HG03469 (cell line): ENCODE measurements around the gene TMEM220.

Experiments used
- ATAC-seq: cut with Tn5 transposase; IDR thresholded peaks from one replicate; pipeline ENCODE4 v1.9.1; 2021; ENCODE audit warnings: mild to moderate bottlenecking, moderate library complexity, moderate number of reproducible peaks; ENCODE audit not compliant: unreplicated experiment

The TMEM220 gene

DNA sequence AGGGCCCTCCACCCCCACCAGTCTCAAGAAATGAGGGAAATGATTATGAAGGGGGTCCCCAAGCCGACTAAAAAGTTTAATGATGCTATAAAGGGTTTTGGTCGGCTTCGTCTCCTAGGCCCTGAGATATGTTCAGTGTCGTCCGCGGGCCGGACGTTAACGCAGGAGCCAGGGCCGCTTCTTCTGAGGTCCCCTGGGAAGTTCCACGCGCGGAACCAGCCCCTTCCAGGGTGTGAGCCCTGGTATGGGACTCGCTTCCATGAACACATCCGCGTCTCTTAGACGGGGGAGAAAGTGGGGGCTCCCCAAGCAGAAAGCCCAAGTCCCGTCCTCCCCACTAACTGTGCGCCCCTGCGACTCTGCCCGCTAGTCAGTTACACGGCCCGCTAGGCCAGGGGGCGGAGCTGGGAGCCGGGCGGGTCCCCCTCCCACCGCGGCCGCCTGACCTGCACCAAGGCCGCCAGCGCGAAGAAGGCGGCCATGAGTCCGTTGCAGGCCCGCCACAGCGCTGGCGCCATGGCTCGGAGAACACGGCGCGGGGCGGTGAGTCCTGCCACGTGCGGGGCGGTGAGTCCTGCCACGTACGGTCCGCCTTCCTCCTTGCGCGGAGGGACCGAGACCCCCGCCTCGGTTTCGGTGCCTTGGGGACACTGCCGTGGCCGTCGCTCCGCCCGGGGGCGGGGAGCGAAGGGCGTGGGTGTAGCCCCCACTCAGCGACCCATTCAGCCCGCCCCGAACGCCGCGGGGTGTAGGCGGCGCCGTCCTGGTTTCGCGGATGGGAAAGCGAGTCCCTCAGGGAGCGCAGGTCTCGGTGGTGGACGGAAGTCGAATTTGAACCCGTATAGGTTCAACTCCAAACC is at the start of gene TMEM220:
TSS of gene TMEM220 (minus strand) at position 690 of the 860 bp plus-strand sequence. CDS start at position 518, 172 bp downstream.
- ATAC-seq: no peak

DNA sequence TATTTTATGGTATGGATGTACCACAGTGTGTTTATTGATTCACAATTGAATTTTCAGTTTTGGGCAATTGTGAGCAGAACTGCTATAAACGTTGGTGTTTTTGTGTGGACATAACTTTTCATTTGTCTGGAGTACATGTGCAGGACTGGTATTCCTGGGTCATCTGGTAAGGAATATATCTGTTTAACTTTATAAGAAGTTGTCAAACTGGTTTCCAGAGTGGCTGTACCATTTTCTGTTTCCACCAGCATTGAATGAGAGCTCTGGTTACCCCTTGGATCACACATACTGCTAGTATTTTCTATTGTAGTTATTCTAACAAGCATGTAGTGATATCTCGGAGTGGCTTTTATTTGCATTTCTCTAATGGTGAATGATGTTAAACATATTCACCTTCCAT is 49.8 kb upstream of the TMEM220 start:
- ATAC-seq: no peak

DNA sequence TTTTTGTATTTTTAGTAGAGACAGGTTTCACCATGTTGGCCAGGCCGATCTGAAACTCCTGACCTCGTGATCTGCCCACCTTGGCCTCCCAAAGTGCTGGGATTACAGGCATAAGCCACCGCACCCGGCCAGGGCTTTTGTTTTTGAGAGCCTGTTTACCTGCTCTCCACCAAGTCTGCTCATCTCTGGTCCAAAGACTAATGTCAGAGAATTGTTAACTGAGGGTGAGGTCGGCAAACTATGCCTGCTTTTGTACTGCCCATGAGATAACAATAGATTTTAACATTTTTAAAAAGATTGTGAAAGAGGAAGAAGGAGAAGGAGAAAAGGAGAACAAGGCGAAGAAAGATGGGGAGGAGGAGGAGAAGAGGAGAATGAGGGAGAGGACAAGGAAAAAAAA is 48.1 kb upstream of the TMEM220 start:
- no peak for ATAC-seq

DNA sequence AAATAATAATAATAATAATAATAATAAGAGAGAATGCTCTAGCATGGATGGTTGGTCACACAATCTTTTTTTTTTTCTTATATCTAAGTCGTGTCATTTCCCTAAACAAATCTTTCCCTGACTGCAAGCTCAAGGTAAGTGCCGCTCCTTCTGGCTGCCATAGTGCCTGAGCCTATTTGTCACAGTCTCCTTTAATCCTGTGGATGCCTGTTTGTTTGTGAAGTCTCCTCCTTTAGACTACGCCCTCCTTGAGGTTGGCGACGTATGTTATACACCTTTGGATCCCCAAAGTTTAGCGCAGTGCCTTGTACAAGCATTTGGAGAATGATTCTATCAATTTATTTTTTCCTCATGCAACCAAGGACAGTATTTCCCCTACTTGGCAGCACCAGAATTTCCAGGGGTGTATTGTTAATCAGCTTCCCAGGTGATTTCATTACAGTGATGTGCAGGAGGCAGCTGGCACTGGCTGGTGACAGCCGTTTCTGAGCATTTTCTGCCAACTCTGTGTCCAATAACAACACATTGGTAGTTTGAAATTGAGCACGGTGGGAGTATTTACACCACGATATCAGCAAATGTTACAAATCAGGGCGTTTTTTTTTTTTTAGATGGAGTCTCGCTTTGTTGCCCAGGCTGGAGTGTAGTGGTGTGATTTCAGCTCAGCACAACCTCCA is 47.4 kb upstream of the TMEM220 start:
- ATAC-seq: no peak

DNA sequence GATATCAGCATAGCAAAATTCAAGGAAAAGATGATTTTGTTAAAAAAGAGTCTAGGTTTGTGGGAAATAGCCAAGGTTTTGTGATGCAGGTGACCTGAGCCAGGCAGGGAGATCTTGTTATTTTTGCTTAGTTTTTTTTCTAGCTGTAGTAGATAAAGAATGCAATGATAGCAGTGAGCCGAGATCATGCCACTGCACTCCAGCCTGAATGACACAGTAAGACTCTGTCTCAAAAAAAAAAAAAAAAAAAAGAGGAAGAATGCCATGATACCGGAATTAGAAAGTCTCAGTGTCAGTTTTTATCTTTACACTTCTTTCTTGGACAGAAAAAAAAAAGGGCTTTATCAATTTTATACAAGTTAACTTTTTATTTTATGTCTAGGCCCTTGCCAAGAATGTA is 46.6 kb upstream of the TMEM220 start:
- no peak for ATAC-seq

DNA sequence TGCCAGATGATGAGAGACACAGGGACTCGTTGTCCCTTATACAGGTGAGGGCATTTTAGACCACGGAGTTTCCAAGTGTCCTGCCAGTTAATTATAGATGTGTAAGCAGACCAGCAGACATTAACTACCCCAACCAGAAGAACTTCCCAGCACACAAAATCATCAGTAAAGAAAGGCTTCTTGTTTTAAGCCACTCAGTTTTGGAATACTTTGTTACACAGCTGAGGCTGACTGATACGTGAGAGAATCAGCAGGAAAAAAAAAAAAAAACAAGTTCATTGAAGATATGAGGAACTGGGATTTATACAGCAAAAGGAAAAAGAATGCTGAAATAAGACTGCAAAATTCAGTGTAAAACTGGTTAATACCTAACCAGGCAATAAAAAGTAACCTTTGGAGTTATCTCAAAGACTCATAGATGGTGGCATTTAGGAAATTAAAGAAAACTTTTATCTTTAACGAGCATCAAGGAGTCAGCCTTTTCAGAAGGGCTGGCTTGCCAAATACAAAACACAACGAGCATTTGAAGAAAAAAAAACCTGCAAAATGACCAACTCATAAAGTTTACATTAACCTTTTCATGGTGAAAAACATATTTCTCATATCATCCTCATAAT is 46.0 kb upstream of the TMEM220 start:
- ATAC-seq: no peak

DNA sequence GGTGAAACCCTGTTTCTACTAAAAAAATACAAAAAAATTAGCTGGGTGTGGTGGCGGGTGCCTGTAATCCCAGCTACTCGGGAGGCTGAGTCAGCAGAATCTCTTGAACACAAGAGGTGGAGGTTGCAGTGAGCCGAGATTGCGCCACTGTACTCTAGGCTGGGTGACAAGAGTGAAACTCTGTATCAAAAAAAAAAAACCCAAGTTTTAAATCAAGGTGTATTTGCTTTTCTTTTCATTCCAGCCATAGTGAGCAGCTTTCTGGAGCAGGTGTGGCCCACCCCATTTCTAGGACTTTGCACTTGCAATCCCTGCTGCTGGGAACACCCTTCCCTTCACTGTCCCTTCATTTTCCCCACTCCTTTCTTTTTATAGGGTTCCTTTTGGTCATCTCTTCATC is 45.2 kb upstream of the TMEM220 start:
- no peak for ATAC-seq

DNA sequence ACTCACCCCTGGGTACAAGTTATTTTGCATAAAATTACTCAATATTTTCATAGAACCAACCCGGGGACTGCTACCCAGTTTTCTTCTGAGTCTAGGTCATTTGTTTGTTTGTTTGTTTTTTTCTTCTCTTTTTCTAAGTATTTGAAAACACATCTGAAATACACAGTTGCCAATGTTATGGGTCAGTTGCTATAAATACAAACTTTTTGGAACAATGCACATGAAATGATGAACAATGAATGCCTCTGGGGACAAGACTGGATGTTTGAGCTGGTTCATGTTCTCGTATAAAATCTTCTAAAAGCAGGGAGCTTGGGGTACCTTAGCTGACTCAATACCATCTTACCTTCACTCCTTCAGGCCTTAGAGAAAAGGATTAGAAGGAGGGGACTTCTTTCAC is 43.6 kb upstream of the TMEM220 start:
- ATAC-seq: no peak

DNA sequence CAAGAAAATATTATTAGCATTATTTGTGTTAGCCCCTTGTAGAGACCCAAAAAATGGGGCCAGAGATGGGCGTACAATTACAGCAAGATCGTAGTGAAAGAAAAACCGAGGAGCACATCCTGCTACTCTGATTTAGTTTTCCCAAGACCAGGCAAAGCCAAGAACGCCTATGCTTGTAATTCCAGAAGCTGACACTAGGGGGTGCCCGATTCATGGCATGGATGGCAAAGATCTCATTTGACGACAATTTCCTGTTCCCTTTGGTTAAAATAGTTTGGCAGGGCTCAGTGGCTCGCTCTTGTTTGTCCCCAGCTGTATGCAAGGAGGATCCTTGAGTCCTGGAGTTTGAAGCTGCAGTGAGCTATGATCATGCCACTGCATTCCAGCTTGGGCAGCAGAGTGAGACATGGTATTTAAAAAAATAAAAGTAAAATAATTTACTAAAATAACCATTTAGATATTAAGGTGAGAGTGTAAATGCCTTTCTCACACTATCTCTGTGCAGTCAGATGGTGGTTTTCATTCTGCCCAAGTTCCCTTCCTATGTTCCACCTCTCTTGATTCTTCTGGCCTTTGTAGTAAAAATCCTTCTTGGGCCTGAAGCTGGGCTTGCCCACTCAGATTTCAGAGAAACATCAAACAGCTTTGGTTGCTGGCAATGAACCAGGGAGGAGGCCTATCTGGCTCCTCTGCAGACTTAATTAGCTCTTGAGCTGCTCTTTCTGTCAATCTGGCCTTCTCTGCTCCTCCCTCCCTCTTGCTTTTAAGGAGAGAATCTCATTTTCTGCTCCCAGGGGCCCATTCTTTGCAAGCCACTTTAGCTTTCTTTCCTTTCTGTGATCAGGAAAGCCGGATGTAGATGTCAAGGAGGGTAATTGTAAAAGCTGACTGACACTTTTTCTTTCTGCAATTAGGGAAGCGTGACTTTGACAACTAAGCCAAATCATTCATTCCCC is 42.9 kb upstream of the TMEM220 start:
- no peak for ATAC-seq

DNA sequence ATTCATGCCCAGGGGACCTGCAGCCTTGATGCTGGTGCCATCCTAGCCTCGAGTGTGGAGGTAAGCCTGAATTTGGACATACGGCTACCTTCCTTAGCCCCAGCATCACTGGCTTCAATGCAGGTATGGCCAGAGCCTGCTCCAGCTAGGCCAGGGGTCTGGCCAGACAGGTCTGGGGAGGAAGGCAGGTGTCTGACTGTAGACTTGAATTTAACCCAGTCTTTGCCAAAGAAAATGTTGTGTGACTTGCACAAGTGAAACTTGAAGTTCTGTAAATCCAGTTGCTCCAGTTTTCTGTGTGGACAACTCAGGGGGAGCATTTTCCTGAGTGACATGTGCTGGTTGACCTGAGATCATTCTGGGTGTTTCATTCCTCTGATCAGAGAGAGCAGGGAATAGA is 41.3 kb upstream of the TMEM220 start:
- no peak for ATAC-seq

DNA sequence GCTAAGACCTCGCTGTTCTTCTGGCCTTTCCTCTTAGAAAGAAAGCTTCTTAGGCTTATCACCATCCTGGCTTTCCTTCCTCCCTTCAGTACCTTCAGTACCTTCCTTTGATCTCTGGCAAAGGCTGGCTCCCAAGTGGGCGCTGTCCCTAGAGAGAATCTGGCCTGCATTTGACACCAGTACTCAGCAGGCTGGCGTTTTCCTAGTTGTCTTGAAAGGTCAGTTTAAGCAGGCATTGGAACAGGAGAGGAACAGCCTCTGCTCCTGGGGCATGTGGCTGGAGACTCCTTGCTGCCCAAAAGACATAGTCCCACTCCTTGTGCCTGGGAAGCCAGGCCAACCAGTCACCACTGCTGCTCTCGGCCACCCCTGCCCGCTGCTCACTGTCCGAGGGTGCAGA is 40.0 kb upstream of the TMEM220 start:
- no peak for ATAC-seq

DNA sequence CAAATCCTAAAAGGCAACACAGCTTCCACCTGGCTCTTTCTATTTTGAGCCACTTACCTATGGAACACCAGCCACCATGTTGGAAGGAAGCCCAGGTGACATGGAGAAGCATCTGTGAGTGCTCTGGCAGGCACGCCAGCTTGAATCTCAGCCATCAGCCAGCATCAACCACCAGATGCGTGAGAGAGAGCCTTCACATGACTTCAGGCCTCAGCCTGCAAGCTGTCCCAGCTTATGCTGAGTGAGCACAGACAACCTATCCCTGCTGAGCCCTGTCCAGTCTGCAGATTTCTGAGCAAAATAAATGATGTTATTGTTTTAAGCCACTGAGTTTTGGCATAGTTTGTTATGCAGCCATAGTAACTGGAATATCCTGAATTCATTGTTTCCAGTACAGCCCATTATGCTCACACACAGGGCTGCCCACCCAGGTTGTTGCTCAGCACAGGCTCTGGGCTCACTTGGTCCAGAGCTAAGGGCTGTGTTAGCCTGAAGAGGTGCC is 39.0 kb upstream of the TMEM220 start:
- no peak for ATAC-seq

DNA sequence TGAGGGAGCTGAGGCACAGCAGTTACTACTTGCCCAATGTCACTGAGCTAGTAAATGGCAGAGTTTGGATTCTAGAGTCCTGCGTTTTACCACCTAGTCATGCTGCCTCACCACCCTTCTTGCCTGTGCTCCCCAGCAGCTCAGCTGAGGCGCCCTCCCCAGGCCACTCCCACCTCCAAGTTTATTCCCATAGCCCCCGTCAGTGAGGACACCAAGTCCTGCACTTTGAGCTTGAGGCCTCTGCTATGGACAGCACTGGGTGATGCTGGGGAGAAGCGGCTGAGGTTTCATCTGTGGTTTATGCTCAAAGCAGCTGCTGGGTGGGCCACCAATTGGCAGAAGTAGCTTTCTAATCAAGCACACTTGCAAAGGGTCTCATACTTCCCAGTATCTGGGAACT is 37.4 kb upstream of the TMEM220 start:
- ATAC-seq: no peak

DNA sequence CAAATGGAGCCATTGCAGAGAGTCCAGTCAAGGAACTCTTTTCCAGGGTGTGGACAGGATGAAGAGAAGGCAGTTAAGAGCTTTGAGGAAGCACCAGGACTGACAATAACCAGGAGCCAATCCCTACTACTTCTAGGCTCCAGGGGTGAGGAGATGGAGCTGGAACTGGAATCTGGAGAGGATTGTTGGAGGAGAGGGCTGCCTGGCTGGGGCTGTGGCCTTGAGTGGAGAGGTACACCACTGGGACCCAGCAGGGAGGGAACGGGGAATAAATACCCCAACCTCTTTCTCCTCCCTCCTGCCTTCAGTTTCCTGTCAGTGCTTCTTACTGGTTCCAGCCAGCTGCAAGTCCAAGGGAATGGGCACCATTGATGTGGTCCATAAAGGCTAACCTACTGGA is 32.2 kb upstream of the TMEM220 start:
- ATAC-seq: no peak

DNA sequence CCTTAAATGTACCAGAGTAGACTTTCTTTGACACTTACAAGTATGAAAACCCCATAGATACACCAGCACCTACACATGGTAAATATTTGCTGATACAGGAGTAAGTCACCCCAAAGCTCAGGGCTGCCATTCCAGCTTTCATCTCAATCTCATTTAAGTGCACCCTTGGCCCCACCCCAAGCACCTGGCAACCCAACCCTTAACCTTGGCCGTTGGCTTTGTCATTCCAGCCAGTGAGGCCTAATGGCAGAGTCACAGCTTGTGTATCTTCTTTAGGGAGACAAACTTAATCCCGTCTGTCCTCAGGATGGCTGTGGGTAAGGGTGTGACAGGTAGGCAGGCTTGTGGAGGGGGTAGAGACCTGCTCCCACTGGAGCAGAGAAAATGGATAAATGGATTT is 31.5 kb upstream of the TMEM220 start:
- ATAC-seq: no peak

DNA sequence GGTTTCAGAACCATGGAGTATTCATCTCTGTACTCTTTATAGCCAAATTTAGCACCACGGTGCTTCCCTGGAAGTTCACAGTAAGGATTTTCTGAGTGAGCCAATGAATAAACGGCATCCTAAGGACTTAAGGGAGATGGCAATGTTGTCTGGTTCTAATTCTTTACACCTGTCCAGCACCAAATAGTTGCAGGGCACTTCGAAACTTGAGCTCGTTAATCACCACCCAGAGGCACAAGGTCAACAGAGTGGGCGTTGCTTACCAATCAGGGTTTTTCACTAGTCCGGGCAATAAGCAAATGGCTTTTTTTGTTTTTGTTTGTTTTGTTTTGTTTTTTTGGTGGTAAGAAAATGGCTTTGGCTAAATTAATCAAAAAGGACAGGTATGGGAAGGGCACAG is 28.2 kb upstream of the TMEM220 start:
- no peak for ATAC-seq

DNA sequence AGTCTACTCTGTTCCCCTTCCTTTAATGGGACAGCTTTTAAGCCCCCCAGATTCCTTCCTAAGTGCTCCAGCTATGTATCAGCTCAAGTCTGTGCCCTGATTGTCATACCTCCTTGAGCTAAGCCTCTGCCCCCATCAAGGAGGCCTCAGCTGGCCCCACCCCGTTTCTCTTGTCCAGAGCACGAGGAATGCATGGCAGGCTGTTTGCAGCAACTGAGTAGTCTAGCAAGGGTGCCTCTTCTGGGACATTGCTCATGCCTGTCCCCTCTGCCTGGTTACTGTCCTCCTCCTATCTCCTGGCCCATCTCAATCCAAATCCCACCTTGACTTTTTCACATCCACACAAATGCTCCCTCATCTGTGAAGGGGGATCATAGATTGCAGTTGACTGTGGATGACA is 27.8 kb upstream of the TMEM220 start:
- ATAC-seq: no peak

DNA sequence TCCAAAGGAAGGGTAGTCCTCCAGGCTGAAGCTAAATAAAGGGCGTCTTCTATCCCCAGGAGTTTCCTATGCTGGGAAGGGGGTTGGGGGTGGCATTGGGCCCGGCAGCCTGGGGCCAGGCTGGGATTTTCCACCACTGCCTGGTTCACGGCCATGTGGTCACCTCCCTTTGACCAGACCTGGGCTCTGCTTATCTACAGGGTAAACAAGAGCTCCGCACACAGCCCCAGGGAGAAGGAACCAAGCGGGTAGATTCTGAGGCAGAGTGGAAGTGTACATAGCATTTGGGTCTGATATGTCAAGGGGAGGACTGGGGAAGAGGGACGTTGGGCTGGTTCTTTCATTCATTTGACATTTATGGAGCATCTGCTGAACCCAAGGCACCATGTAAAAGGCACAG is 27.2 kb upstream of the TMEM220 start:
- ATAC-seq: no peak

DNA sequence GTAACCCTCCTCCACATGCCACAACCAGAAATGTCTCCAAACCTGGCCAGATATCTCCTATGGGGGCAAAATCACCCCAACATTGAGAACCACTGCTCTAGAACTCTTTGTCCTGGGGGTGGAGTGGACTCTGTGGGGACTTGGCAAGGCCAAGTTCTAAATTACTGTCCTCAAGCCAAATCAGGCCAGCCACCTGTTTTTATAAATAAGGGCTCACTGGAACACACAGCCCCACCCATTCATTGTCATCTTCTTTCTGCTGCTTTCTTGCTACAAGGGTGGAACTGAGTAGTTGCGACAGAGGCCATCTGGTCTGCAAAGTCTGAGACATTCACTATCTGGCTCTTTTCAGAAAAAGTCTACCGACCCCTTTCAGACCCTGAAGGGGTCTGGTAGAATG is 26.8 kb upstream of the TMEM220 start:
- no peak for ATAC-seq

DNA sequence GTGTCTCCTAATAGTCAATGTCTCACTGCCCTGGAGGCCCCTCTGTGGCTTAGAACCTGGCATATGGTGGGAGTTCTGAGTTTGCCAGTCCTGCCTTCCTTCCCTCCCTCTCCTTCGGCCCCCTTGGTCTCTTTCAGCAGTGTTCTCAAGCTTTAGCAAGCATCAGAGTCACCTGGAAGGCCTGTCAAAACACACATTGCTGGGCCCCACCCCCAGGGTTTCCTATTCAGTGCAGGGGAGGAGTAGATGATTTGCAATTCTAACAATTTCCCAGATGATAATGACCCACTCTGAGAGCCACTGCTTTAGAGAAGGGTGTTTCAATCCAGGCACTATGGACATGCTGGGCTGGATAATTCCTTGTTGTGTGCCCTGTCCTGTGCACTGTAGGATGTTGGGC is 26.4 kb upstream of the TMEM220 start:
- ATAC-seq: no peak
